Cardiac muscle cell (in vitro differentiated cells and primary cell): ENCODE measurements around the gene DUSP22. TPM values are rescaled to one million over a fixed set of nuclear protein-coding genes. Genes with fewer than 3 reads are reported as not detected.

Experiments used
- DNase-seq, 2 donors: peaks; one replicate each; pipeline versions ENCODE4 v3.0.0 to v3.0.0-alpha.2; 2010 to 2017; ENCODE audit warnings: low read depth in 1 of 2, low spot score in 1 of 2
- H3K27ac ChIP-seq: fragments of 200-600 bp; sonication (generic); 2 replicates; pipeline ENCODE4 v1.5.1; 2016
- H3K27me3 ChIP-seq: fragments of 200-600 bp; sonication (generic); 2 replicates; pipeline ENCODE4 v1.6.0; 2016; ENCODE audit warnings: control low read depth
- H3K36me3 ChIP-seq: fragments of 200-600 bp; sonication (generic); 2 replicates; pipeline ENCODE4 v1.5.1; 2016; ENCODE audit warnings: control low read depth
- H3K4me1 ChIP-seq: fragments of 200-600 bp; sonication (generic); 2 replicates; pipeline ENCODE4 v1.8.1; 2017; ENCODE audit warnings: low read depth, mild to moderate bottlenecking, mixed run types
- H3K4me3 ChIP-seq: fragments of 200-600 bp; sonication (generic); 2 replicates; pipeline ENCODE4 v1.5.1; 2016; ENCODE audit warnings: mild to moderate bottlenecking
- H3K9me3 ChIP-seq: fragments of 200-600 bp; sonication (generic); 2 replicates; pipeline ENCODE4 v1.5.1; 2017; ENCODE audit warnings: low read depth, mild to moderate bottlenecking, control low read depth
- CTCF ChIP-seq: IDR thresholded peaks from 2 replicates; pipeline ENCODE4 v1.5.1; 2012; ENCODE audit warnings: low read depth, mild to moderate bottlenecking, low read length
- polyA plus RNA-seq: library from polyadenylated mRNA; unstranded; fragments of >200 nt; fragmentation: Nextera tagmentation; extraction: Ambion mirVana; gene quantifications from 2 replicates; pipeline ENCODE4 v1.2.1, GENCODE V29; 2016
- total RNA-seq: library from RNA; depleted of rRNA; stranded (reverse); fragments of >200 nt; gene quantifications from 2 replicates; pipeline ENCODE4 v1.2.3, GENCODE V29; 2016

The DUSP22 gene
- total and polyA plus RNA-seq, 2 experiments from 2014 or later, result 50.7 to 89.3 TPM

- Histone ChIP-seq H3K36me3 (no peaks in the 10 kb centered on the region), H3K4me1 (no peaks in the 10 kb centered on the region), H3K27ac (no peak overlapping the region), H3K27me3 (peaks cover 51% of the 10 kb centered on the region), H3K4me3 (no peak overlapping the region), H3K9me3 (no peaks in the 10 kb centered on the region)
- TF ChIP-seq CTCF, result no peak
- DNase-seq, result no peak
Measured at GRCh38 chr6:381742-382461, 89.6 kb downstream of the DUSP22 start.

DNA sequence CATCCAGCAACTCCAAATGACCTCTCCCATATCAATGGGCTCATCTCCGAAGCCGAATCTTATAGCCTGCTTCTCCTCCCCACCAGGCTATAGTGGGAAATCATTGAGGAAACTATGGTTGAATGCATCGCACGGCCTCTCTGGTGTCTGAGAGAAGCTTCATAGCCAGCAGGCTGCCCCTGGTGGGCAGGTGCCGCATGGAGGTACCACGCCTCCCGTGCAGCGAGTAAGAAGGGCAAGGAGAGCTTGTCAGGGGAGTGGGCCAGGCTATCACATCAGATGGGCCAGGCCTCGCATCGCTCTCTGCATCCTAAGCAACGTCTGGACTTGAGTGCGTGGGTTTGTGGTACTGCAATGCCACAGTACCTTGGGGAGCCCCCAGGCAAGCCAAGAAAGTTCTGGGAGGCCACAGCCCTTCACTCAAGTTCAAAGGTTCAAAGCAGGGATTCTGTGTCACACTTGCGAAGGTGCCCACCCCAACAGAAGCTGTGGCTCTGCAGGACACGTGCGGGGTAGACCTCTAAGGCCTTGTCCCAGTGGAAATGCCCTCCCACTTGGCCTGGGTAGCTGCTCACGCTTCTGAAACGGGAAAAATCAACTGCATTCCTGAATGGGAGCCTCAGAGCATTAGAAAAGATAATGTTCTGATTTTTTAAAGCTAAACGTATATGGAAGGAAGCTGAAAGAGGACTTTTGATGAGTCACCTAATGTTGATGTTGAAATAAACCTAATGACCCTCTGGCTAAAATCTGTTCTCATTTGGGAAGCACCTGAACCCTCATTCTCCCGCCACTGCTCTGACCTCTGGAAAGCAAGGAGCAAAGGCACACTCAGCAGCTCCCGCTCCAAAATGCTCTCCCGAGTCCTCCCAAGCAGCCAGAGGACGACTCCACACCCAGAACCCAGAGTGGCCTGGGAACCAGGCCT is 90.9 kb downstream of the DUSP22 start:
- Histone ChIP-seq H3K27me3 (peaks cover 64% of the 10 kb centered on the region), H3K4me3 (no peak overlapping the region), H3K27ac (no peak overlapping the region), H3K36me3 (no peaks in the 10 kb centered on the region), H3K9me3 (no peaks in the 10 kb centered on the region), H3K4me1 (no peaks in the 10 kb centered on the region)
- no peak for DNase-seq
- TF ChIP-seq CTCF, result no peak

DNA sequence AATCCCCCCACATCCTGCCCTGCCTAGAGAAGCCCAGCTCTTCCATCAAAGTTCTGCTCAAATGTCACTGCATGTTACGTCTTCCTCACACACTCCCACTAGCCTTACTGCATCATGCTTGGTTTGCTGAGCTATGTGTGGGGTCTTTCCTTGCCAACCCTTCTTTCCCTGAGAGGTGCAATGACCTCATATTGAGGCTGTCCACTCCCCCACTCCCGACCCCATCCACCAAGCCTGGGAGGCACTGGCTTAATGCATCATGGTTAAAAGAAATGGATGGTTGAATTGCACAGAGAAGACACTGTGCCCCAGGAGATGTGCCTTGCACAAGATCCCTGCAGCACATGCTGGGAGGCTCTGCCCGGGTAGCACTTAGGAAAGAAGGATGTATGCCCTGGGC is 91.6 kb downstream of the DUSP22 start:
- Histone ChIP-seq H3K36me3 (no peaks in the 10 kb centered on the region), H3K4me1 (no peaks in the 10 kb centered on the region), H3K27ac (no peak overlapping the region), H3K4me3 (no peak overlapping the region), H3K9me3 (no peaks in the 10 kb centered on the region), H3K27me3 (peaks cover 71% of the 10 kb centered on the region)
- no peak for TF ChIP-seq CTCF
- no peak for DNase-seq

DNA sequence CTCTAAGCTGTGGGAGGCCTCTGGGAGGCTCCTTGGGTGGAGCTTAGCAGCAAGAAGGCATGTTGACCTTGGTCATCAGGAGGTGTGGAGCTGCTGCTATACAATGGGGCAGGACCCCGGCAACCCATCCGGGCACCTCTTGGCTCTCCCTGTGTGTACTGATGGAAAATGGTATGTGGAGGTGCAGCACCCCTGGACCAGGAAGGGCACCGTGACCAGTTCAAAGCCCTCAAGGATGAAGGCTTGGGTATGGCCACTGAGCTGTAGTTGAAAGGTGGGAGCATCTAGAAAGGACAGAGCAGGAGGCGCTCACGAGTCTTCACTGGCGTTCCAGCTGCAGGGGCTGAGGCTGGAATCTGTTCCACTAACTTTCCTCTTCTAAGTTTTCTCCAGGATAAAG is 92.6 kb downstream of the DUSP22 start:
- Histone ChIP-seq H3K27me3 (peaks cover 81% of the 10 kb centered on the region), H3K4me3 (no peak overlapping the region), H3K4me1 (no peaks in the 10 kb centered on the region), H3K27ac (no peak overlapping the region), H3K9me3 (no peaks in the 10 kb centered on the region), H3K36me3 (no peaks in the 10 kb centered on the region)
- no peak for DNase-seq
- no peak for TF ChIP-seq CTCF

DNA sequence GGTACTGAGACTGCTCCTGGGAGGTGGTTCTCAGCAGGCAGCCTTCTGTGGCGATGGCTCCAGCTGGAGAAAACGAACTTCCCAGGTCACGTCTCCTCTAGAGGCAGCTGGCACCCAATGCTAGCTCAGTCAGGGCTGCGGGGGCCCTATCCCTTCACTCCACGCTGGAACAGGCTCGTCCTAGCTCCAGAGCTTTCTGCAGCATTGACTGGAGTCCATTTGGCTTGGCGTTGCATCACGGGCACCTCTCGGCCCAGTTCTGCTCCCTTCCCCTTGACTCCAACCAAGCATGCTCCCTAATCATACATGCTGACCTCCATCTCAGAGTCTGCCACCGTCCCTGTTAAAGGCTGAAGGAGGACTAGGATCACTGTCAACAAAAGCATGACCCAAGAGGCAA is 93.3 kb downstream of the DUSP22 start:
- H3K4me3 ChIP-seq, result no peak overlapping the region
- no peaks in the 10 kb centered on the region for H3K9me3 ChIP-seq
- no peak overlapping the region for H3K27ac ChIP-seq
- peaks cover 85% of the 10 kb centered on the region for H3K27me3 ChIP-seq
- no peak for TF ChIP-seq CTCF
- no peak for DNase-seq
- H3K36me3 ChIP-seq, result no peaks in the 10 kb centered on the region
- H3K4me1 ChIP-seq, result no peaks in the 10 kb centered on the region
